NCI-H1930 (cell line): ENCODE measurements around the gene EPM2AIP1.
"Not testable (repeated sequence)": the region's sequence is repeated elsewhere in the genome, so short reads cannot be mapped to it uniquely, and the experiment has no call there.

ENCODE experiments used
- DNase-seq, 2 experiments: peaks; one replicate each; lab custom pipeline; 2025; lab: John Stamatoyannopoulos, UW

EPM2AIP1 gene

DNA sequence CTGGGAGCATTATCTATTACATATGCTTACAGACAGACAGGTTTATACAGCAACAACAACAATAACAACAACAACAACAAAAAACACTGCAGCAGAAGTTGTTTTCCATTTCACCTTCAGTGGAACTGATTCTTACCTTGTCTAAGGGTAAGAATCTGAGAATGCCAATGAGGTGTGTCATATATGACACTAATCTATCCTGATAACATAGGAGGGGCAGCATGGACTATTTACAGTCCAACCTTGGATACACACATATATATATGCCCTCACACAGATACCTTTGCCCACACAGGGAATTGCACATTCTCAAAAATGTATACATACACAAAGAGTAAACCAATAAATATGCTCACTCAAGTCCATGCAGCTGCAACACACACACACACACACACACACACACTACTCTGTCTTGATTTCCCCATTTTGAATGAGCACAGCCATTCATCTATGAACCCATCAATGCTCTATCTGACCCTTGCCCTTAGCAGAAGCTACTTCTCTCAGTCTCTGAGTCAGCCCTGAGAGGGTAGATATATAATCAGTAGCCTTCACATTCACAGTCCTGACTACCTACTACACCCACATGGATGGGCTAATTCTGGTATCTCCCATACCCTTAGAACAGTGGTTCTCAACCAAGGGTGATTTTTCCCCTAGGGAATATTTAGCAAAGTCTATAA, 38.3 kb downstream of the EPM2AIP1 start:
- DNase-seq: no peak

DNA sequence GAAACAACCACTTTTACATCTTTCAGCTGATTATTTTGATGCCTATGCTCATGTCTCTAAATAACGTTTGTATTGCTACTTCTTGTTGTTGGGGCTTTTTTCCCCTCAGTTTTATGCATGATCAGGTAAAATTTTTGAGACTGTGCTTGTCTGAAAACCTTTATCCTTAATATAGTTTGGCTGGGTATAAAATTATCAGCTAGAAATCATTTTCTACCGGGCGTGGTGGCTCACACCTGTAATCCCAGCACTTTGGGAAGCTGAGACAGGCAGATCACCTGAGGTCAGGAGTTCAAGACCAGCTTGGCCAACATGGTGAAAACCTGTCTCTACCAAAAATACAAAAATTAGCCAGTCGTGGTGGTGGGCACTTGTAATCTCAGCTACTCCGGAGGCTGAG, 45.1 kb downstream of the EPM2AIP1 start:
- DNase-seq: not testable (repeated sequence)

DNA sequence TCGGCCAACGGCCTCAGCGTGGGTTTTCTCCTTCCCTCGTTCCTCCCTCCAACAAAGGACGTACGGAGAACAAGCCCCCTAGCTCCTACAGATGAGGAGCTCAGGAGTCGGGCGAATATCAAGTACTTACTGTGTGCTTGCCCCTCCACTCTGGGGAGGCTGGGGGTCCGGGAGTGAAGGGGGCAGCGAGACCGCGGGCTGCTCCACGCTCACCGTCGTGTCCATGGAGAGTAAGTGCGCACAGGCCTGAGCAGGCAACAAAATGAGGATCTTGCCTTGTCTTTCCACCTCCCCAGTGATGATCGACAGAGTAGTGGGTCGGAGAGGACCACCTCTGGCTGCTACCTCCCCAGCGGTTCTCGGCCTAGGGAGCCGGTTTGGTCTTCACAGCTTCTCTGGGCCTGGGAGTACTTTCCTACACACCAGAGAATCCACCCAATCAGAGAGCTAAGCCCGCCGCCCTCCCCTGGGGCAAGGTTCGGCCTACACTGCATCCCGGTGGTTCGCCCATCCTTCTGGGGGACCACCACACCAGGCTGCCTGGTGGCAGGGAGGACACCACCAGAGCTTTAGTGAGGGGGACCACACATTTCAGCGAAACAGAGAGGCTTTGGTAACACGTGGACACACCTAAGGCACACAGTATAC, 47.5 kb downstream of the EPM2AIP1 start:
- no peak for DNase-seq

- no peak for DNase-seq
Measured at GRCh38 chr3:36944641-36945270, 48.2 kb downstream of the EPM2AIP1 start, which contains the start of gene TRANK1. Gene TRANK1 (minus strand): TSS chr3:36945054. CDS start chr3:36944809, 245 bp downstream.

GRCh38 chr3:36944012-36944640, 48.8 kb downstream of the EPM2AIP1 start:
- no peak for DNase-seq

DNA sequence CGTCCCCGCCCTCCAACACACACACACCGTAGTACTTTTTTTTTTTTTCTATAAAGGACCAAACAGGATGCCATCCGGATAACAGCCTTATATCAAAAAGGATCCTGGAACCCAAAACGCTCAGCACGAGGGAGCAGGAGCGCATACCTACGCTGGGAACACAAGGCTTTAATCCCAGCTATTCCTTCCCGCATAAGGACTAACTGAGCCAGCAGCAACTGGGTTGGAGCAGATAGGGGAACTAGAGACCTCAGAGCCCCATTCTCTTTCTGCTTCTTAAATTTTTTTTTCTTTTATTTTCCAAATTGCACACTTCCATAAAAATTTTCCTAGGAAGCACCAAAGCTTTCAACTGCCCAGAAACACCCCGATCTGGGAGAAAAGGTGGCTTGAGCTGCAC, 49.3 kb downstream of the EPM2AIP1 start:
- DNase-seq: no peak

- DNase-seq: no peak
Measured at GRCh38 chr3:36942638-36943248, 50.2 kb downstream of the EPM2AIP1 start.

GRCh38 chr3:36941658-36942057, 51.3 kb downstream of the EPM2AIP1 start:
- no peak for DNase-seq

DNA sequence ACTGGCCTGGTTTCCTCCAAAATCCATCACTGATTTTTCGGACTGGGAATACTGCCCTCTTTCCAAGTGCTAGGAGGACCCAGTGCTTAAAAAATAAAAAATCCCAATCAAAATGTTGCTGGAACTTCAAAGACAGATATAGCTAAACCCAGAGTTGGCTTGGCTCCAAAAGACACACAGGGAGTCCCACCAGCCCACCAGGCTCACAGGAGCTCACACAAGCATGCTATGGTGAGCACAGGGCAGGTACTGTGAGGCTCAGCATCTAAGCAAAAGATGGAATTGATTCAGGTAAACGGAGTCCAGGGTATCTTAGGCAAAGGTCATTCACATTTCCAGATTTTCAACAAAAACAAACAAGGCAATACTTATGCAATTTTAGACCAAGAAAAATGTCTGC, 51.8 kb downstream of the EPM2AIP1 start:
- no peak for DNase-seq

GRCh38 chr3:36937492-36937891, 55.4 kb downstream of the EPM2AIP1 start:
- DNase-seq: no peak
